ENCODE results near the gene IGFBP4.

Gene IGFBP4

GRCh38 chr17:40433551-40434415 lies 9.5 kb upstream of the IGFBP4 start:
- Histone ChIP-seq H3K9ac (ENCODE audit: low read depth, low read length) (no peak overlapping the region), H3K27me3 (ENCODE audit: control insufficient read depth, insufficient read depth, low read length) (no peaks in the 10 kb centered on the region), H3K4me2 (ENCODE audit: low read length) (no peak overlapping the region), H3K36me3 (ENCODE audit: insufficient read depth, low read length) (no peaks in the 10 kb centered on the region), H3K4me1 (ENCODE audit: control insufficient read depth, insufficient read depth, low read length) (peaks cover 16% of the 10 kb centered on the region), H3K9me3 (replicated peaks; ENCODE audit: low read length) (no peaks in the 10 kb centered on the region), H3K4me3 (ENCODE audit: low read length) (no peak overlapping the region)

- no peaks in the 10 kb centered on the region for H3K36me3 ChIP-seq (ENCODE audit: insufficient read depth, low read length)
- H3K4me3 ChIP-seq (ENCODE audit: low read length) = no peak overlapping the region
- no peak overlapping the region for H3K9ac ChIP-seq (ENCODE audit: low read depth, low read length)
- no peaks in the 10 kb centered on the region for H3K27me3 ChIP-seq (ENCODE audit: control insufficient read depth, insufficient read depth, low read length)
- H3K4me1 ChIP-seq (ENCODE audit: control insufficient read depth, insufficient read depth, low read length) = peaks cover 16% of the 10 kb centered on the region
- H3K9me3 ChIP-seq (replicated peaks; ENCODE audit: low read length) = no peaks in the 10 kb centered on the region
- no peak overlapping the region for H3K4me2 ChIP-seq (ENCODE audit: low read length)
These were observed 6.6 kb upstream of the IGFBP4 start for GRCh38 chr17:40436636-40437035.

GRCh38 chr17:40437095-40437732 lies 6.0 kb upstream of the IGFBP4 start:
- H3K4me1 ChIP-seq (ENCODE audit: control insufficient read depth, insufficient read depth, low read length) = peaks cover 16% of the 10 kb centered on the region
- H3K36me3 ChIP-seq (ENCODE audit: insufficient read depth, low read length) = no peaks in the 10 kb centered on the region
- H3K9me3 ChIP-seq (replicated peaks; ENCODE audit: low read length) = no peaks in the 10 kb centered on the region
- no peak overlapping the region for H3K9ac ChIP-seq (ENCODE audit: low read depth, low read length)
- H3K4me2 ChIP-seq (ENCODE audit: low read length) = no peak overlapping the region
- no peaks in the 10 kb centered on the region for H3K27me3 ChIP-seq (ENCODE audit: control insufficient read depth, insufficient read depth, low read length)
- no peak overlapping the region for H3K4me3 ChIP-seq (ENCODE audit: low read length)

- Histone ChIP-seq H3K4me3 (ENCODE audit: low read length) (no peak overlapping the region), H3K9ac (ENCODE audit: low read depth, low read length) (no peak overlapping the region)
These were observed 3.1 kb upstream of the IGFBP4 start for GRCh38 chr17:40440166-40440565.

GRCh38 chr17:40442392-40443195 lies 656 bp upstream of the IGFBP4 start:
- H3K9ac ChIP-seq (ENCODE audit: low read depth, low read length) = peak overlapping the region; percentile 93
- peak overlapping the region; percentile 81 for H3K4me3 ChIP-seq (ENCODE audit: low read length)
- no peaks in the 10 kb centered on the region for H3K27me3 ChIP-seq (ENCODE audit: control insufficient read depth, insufficient read depth, low read length)
- H3K4me2 ChIP-seq (ENCODE audit: low read length) = peak overlapping the region; percentile 76
- H3K4me1 ChIP-seq (ENCODE audit: control insufficient read depth, insufficient read depth, low read length) = peaks cover 30% of the 10 kb centered on the region
- no peaks in the 10 kb centered on the region for H3K9me3 ChIP-seq (replicated peaks; ENCODE audit: low read length)
- H3K36me3 ChIP-seq (ENCODE audit: insufficient read depth, low read length) = peaks cover 16% of the 10 kb centered on the region

More at GRCh38 chr17:40440166-40440565, 3.1 kb upstream of the IGFBP4 start:
- H3K4me1 ChIP-seq (ENCODE audit: control insufficient read depth, insufficient read depth, low read length) = peaks cover 18% of the 10 kb centered on the region
- no peak overlapping the region for H3K4me2 ChIP-seq (ENCODE audit: low read length)
- no peaks in the 10 kb centered on the region for H3K27me3 ChIP-seq (ENCODE audit: control insufficient read depth, insufficient read depth, low read length)
- no peaks in the 10 kb centered on the region for H3K9me3 ChIP-seq (replicated peaks; ENCODE audit: low read length)
- H3K36me3 ChIP-seq (ENCODE audit: insufficient read depth, low read length) = no peaks in the 10 kb centered on the region

- Histone ChIP-seq H3K9ac (ENCODE audit: low read depth, low read length) (peak overlapping the region; percentile 93), H3K4me1 (ENCODE audit: control insufficient read depth, insufficient read depth, low read length) (peaks cover 45% of the 10 kb centered on the region)
These were observed 994 bp downstream of the IGFBP4 start for GRCh38 chr17:40443988-40444899.

GRCh38 chr17:40445751-40446468 lies 2.7 kb downstream of the IGFBP4 start:
- no peaks in the 10 kb centered on the region for H3K27me3 ChIP-seq (ENCODE audit: control insufficient read depth, insufficient read depth, low read length)
- H3K36me3 ChIP-seq (ENCODE audit: insufficient read depth, low read length) = peaks cover 36% of the 10 kb centered on the region
- H3K4me3 ChIP-seq (ENCODE audit: low read length) = peak overlapping the region; percentile 81
- H3K4me1 ChIP-seq (ENCODE audit: control insufficient read depth, insufficient read depth, low read length) = peaks cover 51% of the 10 kb centered on the region
- H3K9ac ChIP-seq (ENCODE audit: low read depth, low read length) = peak overlapping the region; percentile 93
- peak overlapping the region; percentile 76 for H3K4me2 ChIP-seq (ENCODE audit: low read length)
- H3K9me3 ChIP-seq (replicated peaks; ENCODE audit: low read length) = no peaks in the 10 kb centered on the region

More at GRCh38 chr17:40443988-40444899, 994 bp downstream of the IGFBP4 start:
- Histone ChIP-seq H3K4me3 (ENCODE audit: low read length) (peak overlapping the region; percentile 81), H3K9me3 (replicated peaks; ENCODE audit: low read length) (no peaks in the 10 kb centered on the region), H3K27me3 (ENCODE audit: control insufficient read depth, insufficient read depth, low read length) (no peaks in the 10 kb centered on the region), H3K36me3 (ENCODE audit: insufficient read depth, low read length) (peaks cover 28% of the 10 kb centered on the region), H3K4me2 (ENCODE audit: low read length) (peak overlapping the region; percentile 76)

- H3K27me3 ChIP-seq (ENCODE audit: control insufficient read depth, insufficient read depth, low read length) = no peaks in the 10 kb centered on the region
- H3K36me3 ChIP-seq (ENCODE audit: insufficient read depth, low read length) = peaks cover 42% of the 10 kb centered on the region
- peak overlapping the region; percentile 60 for H3K4me3 ChIP-seq (ENCODE audit: low read length)
- H3K9ac ChIP-seq (ENCODE audit: low read depth, low read length) = peak overlapping the region; percentile 57
- H3K4me2 ChIP-seq (ENCODE audit: low read length) = peak overlapping the region; percentile 76
- no peaks in the 10 kb centered on the region for H3K9me3 ChIP-seq (replicated peaks; ENCODE audit: low read length)
- H3K4me1 ChIP-seq (ENCODE audit: control insufficient read depth, insufficient read depth, low read length) = peaks cover 64% of the 10 kb centered on the region
These were observed 3.9 kb downstream of the IGFBP4 start for GRCh38 chr17:40447148-40447644.

- Histone ChIP-seq H3K36me3 (ENCODE audit: insufficient read depth, low read length) (peaks cover 48% of the 10 kb centered on the region), H3K9me3 (replicated peaks; ENCODE audit: low read length) (no peaks in the 10 kb centered on the region), H3K9ac (ENCODE audit: low read depth, low read length) (peak overlapping the region; percentile 57), H3K4me2 (ENCODE audit: low read length) (peak overlapping the region; percentile 76), H3K4me1 (ENCODE audit: control insufficient read depth, insufficient read depth, low read length) (peaks cover 65% of the 10 kb centered on the region), H3K4me3 (ENCODE audit: low read length) (peak overlapping the region; percentile 60), H3K27me3 (ENCODE audit: control insufficient read depth, insufficient read depth, low read length) (no peaks in the 10 kb centered on the region)
These were observed 4.6 kb downstream of the IGFBP4 start for GRCh38 chr17:40447806-40448205.

- peak overlapping the region; percentile 76 for H3K4me2 ChIP-seq (ENCODE audit: low read length)
- no peaks in the 10 kb centered on the region for H3K27me3 ChIP-seq (ENCODE audit: control insufficient read depth, insufficient read depth, low read length)
- H3K9me3 ChIP-seq (replicated peaks; ENCODE audit: low read length) = no peaks in the 10 kb centered on the region
- H3K36me3 ChIP-seq (ENCODE audit: insufficient read depth, low read length) = peaks cover 52% of the 10 kb centered on the region
- peaks cover 66% of the 10 kb centered on the region for H3K4me1 ChIP-seq (ENCODE audit: control insufficient read depth, insufficient read depth, low read length)
- H3K4me3 ChIP-seq (ENCODE audit: low read length) = peak overlapping the region; percentile 60
- peak overlapping the region; percentile 57 for H3K9ac ChIP-seq (ENCODE audit: low read depth, low read length)
These were observed 5.0 kb downstream of the IGFBP4 start for GRCh38 chr17:40448213-40448638.
